ENCODE results near the gene PINK1.

DNA sequence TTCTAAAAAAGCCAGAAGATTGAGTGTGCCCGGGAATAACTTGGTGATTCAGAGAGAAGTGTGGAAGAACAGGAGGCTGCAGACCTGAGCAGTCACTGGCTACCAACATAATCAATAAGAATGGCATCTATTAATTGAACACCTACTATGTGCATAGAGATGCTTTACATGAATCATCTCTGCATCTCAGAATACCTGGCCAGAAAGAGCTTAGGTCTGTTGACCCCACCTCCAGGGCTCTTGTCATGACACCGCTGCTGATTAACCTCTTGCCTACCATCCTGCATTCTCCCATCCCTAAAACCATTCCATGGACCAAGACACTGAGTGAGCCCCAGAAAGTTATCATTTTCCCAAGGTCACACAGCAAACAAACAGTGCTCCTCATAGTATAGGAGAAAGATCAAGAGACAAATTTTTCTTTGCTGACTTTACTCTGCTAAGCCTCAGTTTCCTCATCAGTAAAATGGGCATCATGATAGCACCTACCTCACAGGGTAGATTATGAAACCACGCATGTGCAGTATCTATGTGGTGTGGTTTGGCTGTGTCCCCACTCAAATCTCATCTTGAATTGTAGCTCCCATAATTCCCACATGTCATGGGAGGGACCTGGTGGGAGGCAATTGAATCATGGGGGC lies 16.3 kb upstream of the PINK1 start:
- TF ChIP-seq CTCF (IDR thresholded peaks at IDR 0.05; ENCODE audit: low read depth, low read length) (no peak), EZH2phosphoT487 (IDR thresholded peaks at IDR 0.05; ENCODE audit: low read depth) (no peak)
